ENCODE measurements around the gene SDCBP2.

- TF ChIP-seq, protein P1, sequence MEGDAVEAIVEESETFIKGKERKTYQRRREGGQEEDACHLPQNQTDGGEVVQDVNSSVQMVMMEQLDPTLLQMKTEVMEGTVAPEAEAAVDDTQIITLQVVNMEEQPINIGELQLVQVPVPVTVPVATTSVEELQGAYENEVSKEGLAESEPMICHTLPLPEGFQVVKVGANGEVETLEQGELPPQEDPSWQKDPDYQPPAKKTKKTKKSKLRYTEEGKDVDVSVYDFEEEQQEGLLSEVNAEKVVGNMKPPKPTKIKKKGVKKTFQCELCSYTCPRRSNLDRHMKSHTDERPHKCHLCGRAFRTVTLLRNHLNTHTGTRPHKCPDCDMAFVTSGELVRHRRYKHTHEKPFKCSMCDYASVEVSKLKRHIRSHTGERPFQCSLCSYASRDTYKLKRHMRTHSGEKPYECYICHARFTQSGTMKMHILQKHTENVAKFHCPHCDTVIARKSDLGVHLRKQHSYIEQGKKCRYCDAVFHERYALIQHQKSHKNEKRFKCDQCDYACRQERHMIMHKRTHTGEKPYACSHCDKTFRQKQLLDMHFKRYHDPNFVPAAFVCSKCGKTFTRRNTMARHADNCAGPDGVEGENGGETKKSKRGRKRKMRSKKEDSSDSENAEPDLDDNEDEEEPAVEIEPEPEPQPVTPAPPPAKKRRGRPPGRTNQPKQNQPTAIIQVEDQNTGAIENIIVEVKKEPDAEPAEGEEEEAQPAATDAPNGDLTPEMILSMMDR (IDR thresholded peaks at IDR 0.05): no peak
- no peak for TF ChIP-seq POLR2A (IDR thresholded peaks at IDR 0.05)
These were observed 8.9 kb downstream of the SDCBP2 start for GRCh38 chr20:1320016-1320415.

Measured in uterus (tissue), 2 donors.